D721Med (cell line): ENCODE measurements around the gene MAP3K21.

Experiments
- DNase-seq: peaks from one replicate; pipeline ENCODE4 v3.0.0; 2011; ENCODE audit warnings: low spot score; ENCODE audit not compliant: insufficient read length
- FAIRE-seq: peaks from 2 replicates; lab custom pipeline; 2011; peaks lifted over from hg19 to GRCh38; lab: Jason Lieb, UNC
- CTCF ChIP-seq: IDR thresholded peaks from 2 replicates; pipeline ENCODE4 v1.5.1; 2012; ENCODE audit warnings: mild to moderate bottlenecking, control low read depth; ENCODE audit not compliant: insufficient read depth; ENCODE audit errors: missing control alignments

The MAP3K21 gene

GRCh38 chr1:233373226-233373625 is 45.7 kb downstream of the MAP3K21 start:
- no peak for TF ChIP-seq CTCF
- DNase-seq = no peak
- no peak for FAIRE-seq

- DNase-seq (no peak), FAIRE-seq (peak; percentile 66)
- TF ChIP-seq CTCF = no peak
Measured at GRCh38 chr1:233375653-233376052, 48.1 kb downstream of the MAP3K21 start.

- peak; percentile 3 for TF ChIP-seq CTCF
Measured at GRCh38 chr1:233376382-233377110, 49.0 kb downstream of the MAP3K21 start.

GRCh38 chr1:233379869-233380438 is 52.4 kb downstream of the MAP3K21 start:
- DNase-seq = no peak
- no peak for FAIRE-seq
- no peak for TF ChIP-seq CTCF

More at GRCh38 chr1:233376382-233377110, 49.0 kb downstream of the MAP3K21 start:
- FAIRE-seq = peak; percentile 69
- no peak for DNase-seq

- no peak for DNase-seq
- TF ChIP-seq CTCF = no peak
- FAIRE-seq = peak; percentile 25
Measured at GRCh38 chr1:233381806-233382205, 54.3 kb downstream of the MAP3K21 start.

- no peak for TF ChIP-seq CTCF
- no peak for DNase-seq
- peak; percentile 67 for FAIRE-seq
Measured at GRCh38 chr1:233383984-233384383, 56.5 kb downstream of the MAP3K21 start.

GRCh38 chr1:233386336-233386735 is 58.8 kb downstream of the MAP3K21 start:
- no peak for TF ChIP-seq CTCF
- FAIRE-seq (no peak), DNase-seq (no peak)
